K562 (cell line): ENCODE measurements around the gene ST7. TPM values are rescaled to one million over a fixed set of nuclear protein-coding genes. Genes with fewer than 3 reads are reported as not detected.

Experiments used
- ATAC-seq: fragments of 200-7000 bp; cut with Tn5 transposase; 3 replicates; pipeline ENCODE4 v1.9.1; 2020; ENCODE audit warnings: moderate library complexity
- BruUV-seq: library from RNA; stranded (reverse); fragments of 400-500 nt; replicated peaks from 2 replicates; lab custom pipeline; 2021; lab: Mats Ljungman, UMichigan
- CTCF ChIA-PET: fragments of 300-600 bp; formaldehyde crosslinking; extraction: SDS; loops from one replicate; lab custom pipeline; 2021; ENCODE audit warnings: low intra/inter-chr PET ratio; lab: Yijun Ruan, JAX
- POLR2A ChIA-PET: fragments of 300-600, 350-650 bp; sonication (Branson Sonifier 250); formaldehyde crosslinking; extraction: SDS; loops from one replicate; lab custom pipeline; 2021; ENCODE audit warnings: antibody characterized with exemption, inconsistent platforms; lab: Yijun Ruan, JAX
- DNase-seq, 4 experiments: peaks; one replicate each; pipeline versions ENCODE4 v3.0.0 to v3.0.0-alpha.2; 2011 to 2018; ENCODE audit warnings: low spot score in 3 of 4, mixed read lengths in 3 of 4; ENCODE audit errors: extremely low read depth in 1 of 4
- FAIRE-seq: peaks from 2 replicates; lab custom pipeline; 2011; peaks lifted over from hg19 to GRCh38; lab: Jason Lieb, UNC
- H2AFZ ChIP-seq: 2 replicates; pipeline ENCODE4 v1.6.0; 2011; ENCODE audit warnings: low read depth, low read length, control low read depth, inconsistent platforms
- H3K27ac ChIP-seq: fragments of 200-600 bp; 3 replicates; pipeline ENCODE4 v1.8.0; 2011; ENCODE audit warnings: low read depth, mild to moderate bottlenecking, control low read depth, inconsistent platforms, low read length, moderate library complexity, mixed read lengths; ENCODE audit errors: extremely low read depth
- H3K27me3 ChIP-seq, 2 experiments: fragments of 300-600 bp in 1 of 2; 2 replicates in 1 of 2; 3 replicates in 1 of 2; pipeline versions ENCODE4 v1.6.0 to v1.8.0; 2011; ENCODE audit warnings: inconsistent platforms in 2 of 2, low read length in 2 of 2, mild to moderate bottlenecking in 1 of 2, mixed read lengths in 1 of 2, moderate library complexity in 1 of 2; ENCODE audit not compliant: control insufficient read depth in 2 of 2, insufficient read depth in 2 of 2
- H3K36me3 ChIP-seq: fragments of 300-600 bp; 3 replicates; pipeline ENCODE4 v1.8.0; 2011; ENCODE audit warnings: mild to moderate bottlenecking, low read length, inconsistent platforms; ENCODE audit not compliant: control insufficient read depth, insufficient read depth
- H3K4me1 ChIP-seq, 2 experiments: fragments of 200-600 bp in 1 of 2; replicated peaks in 1 of 2; 2 replicates in 1 of 2; 3 replicates in 1 of 2; pipeline versions ENCODE4 v1.5.1 to v1.8.0; 2011; ENCODE audit warnings: inconsistent platforms in 2 of 2, low read length in 2 of 2, mild to moderate bottlenecking in 1 of 2, mixed read lengths in 1 of 2, moderate library complexity in 1 of 2; ENCODE audit not compliant: control insufficient read depth in 2 of 2, insufficient read depth in 2 of 2
- H3K4me2 ChIP-seq: 2 replicates; pipeline ENCODE4 v1.6.1; 2011; ENCODE audit warnings: low read length, control low read depth, inconsistent platforms, mixed read lengths; ENCODE audit not compliant: insufficient read depth
- H3K4me3 ChIP-seq: fragments of 200-600 bp; sonication (generic), shearing (Covaris generic); 2 replicates; pipeline ENCODE4 v1.5.1; 2016; ENCODE audit warnings: control low read depth, inconsistent platforms
- H3K79me2 ChIP-seq: fragments of 200-600 bp; 3 replicates; pipeline ENCODE4 v1.8.0; 2011; ENCODE audit warnings: low read length, inconsistent platforms; ENCODE audit not compliant: control insufficient read depth, insufficient read depth
- H3K9ac ChIP-seq, 2 experiments: 2 replicates each; pipeline versions ENCODE4 v1.6.0 to v1.6.1; 2011; ENCODE audit warnings: low read depth in 2 of 2, low read length in 2 of 2, control low read depth in 1 of 2, inconsistent platforms in 1 of 2, mild to moderate bottlenecking in 1 of 2, mixed read lengths in 1 of 2; ENCODE audit not compliant: insufficient read depth in 1 of 2
- H3K9me1 ChIP-seq: one replicate; pipeline ENCODE4 v1.6.0; 2011; ENCODE audit warnings: inconsistent platforms, mild to moderate bottlenecking, low read length, moderate library complexity; ENCODE audit not compliant: control insufficient read depth, insufficient read depth
- H3K9me3 ChIP-seq: replicated peaks from 2 replicates; pipeline ENCODE4 v1.5.1; 2011; ENCODE audit warnings: low read depth, low read length, inconsistent platforms; ENCODE audit not compliant: control insufficient read depth, insufficient read depth
- H4K20me1 ChIP-seq: replicated peaks from 2 replicates; pipeline ENCODE4 v1.6.1; 2011; ENCODE audit warnings: low read length, inconsistent platforms, mixed read lengths; ENCODE audit not compliant: control insufficient read depth, insufficient read depth
- CAMTA2 ChIP-seq: fragments of 250-450 bp; sonication (Bioruptor Pico); conservative IDR thresholded peaks from 2 replicates; pipeline ENCODE4 v1.5.1; 2022
- ERF ChIP-seq: fragments of 450-650 bp; formaldehyde crosslinking; IDR thresholded peaks from 2 replicates; pipeline ENCODE4 v1.4.0; 2020; ENCODE audit warnings: mild to moderate bottlenecking, mixed read lengths
- HLTF ChIP-seq: fragments of 450-650 bp; IDR thresholded peaks from 2 replicates; pipeline ENCODE4 v1.6.1; 2016
- HMGN3 ChIP-seq: IDR thresholded peaks from 2 replicates; pipeline ENCODE4 v1.6.1; 2011; ENCODE audit warnings: borderline replicate concordance, low read depth, mild to moderate bottlenecking, mixed read lengths, low read length; ENCODE audit not compliant: insufficient read length; ENCODE audit errors: extremely low read depth
- MCM7 ChIP-seq, 2 experiments: fragments of 450-650 bp; IDR thresholded peaks; 2 replicates each; pipeline ENCODE4 v1.6.1; 2016 to 2018
- NCOA4 ChIP-seq: fragments of 450-650 bp; IDR thresholded peaks from 2 replicates; pipeline ENCODE4 v1.6.1; 2018; ENCODE audit warnings: mild to moderate bottlenecking; ENCODE audit not compliant: partially characterized antibody
- PHB ChIP-seq: fragments of 250-450 bp; sonication (Bioruptor Pico); IDR thresholded peaks from 2 replicates; pipeline ENCODE4 v1.5.0; 2021
- PHTF2 ChIP-seq: fragments of 250-450 bp; sonication (Bioruptor Pico); IDR thresholded peaks from 2 replicates; pipeline ENCODE4 v1.5.0; 2021; ENCODE audit warnings: mild to moderate bottlenecking
- ZNF146 ChIP-seq: IDR thresholded peaks from one replicate; pipeline ENCODE4 v1.6.1; 2018; ENCODE audit warnings: missing compliant biosample characterization; ENCODE audit not compliant: unreplicated experiment
- WGBS: fragments of 100-300 bp; shearing (Covaris generic); methylation state at CpG from one replicate; pipeline ENCODE4 v1.1.6; 2016; ENCODE audit warnings: low coverage, mixed read lengths; ENCODE audit not compliant: insufficient coverage; ENCODE audit errors: missing lambda C conversion rate; 5-methylcytosine and 5-hydroxymethylcytosine counted together
- in situ Hi-C: fragments of 300-500 bp; cut with MboI; formaldehyde crosslinking; loops from 4 replicates; pipeline ENCODE4 v1.15.0; 2018; ENCODE audit warnings: inconsistent platforms, mixed read lengths
- intact Hi-C: fragments of 100-400 bp; cut with micrococcal nuclease; formaldehyde crosslinking; loops from 2 replicates; pipeline ENCODE4 v1.14.2; 2022
- polyA plus RNA-seq, 8 experiments: library from polyadenylated mRNA; depleted of rRNA in 4 of 8; stranded (reverse) in 5 of 8; unstranded in 3 of 8; fragments of >200 nt; fragmentation: Nextera tagmentation in 2 of 8; fragmentation: Illumina TruSeq in 1 of 8; extraction: Ambion mirVana in 2 of 8; extraction: Trizol in 1 of 8; gene quantifications; 2 replicates each; pipeline versions ENCODE4 v1.2.1 to v1.2.3, GENCODE V29; 2011 to 2014; ENCODE audit warnings: inconsistent platforms in 1 of 8, missing spikeins in 1 of 8
- total RNA-seq, 7 experiments: library from RNA; depleted of rRNA in 6 of 7; stranded (reverse); fragments of >200 nt in 6 of 7; fragmentation: Illumina TruSeq in 2 of 7; extraction: Trizol in 2 of 7; gene quantifications; 2 replicates each; pipeline versions ENCODE4 v1.2.1 to v1.2.3, GENCODE V29; 2011 to 2021; ENCODE audit warnings: low replicate concordance in 1 of 7

ST7 gene
- total and polyA plus RNA-seq, 9 of the 15 experiments (the other 6 are each of a cell fraction or from before 2014, with no cell fraction given): 23.9 to 56.3 (median 36.9) TPM

DNA sequence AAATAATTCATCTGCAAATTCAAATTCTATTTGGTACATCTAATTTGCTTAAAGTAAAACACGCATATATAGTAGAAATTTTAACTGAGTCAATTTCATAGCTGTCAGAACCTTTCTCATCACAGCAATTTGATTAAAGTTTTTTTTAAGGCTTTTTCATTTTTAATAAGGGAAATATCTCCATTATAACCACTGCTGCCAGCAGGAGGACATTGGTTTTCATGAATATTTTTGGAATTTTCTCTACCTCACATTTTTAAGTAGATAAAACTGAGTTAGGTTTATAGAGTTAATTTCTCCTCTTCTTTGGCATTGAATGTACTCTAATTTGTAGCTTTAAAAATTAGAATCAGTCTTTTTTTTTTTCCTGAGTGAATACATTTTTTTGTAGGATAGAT lies 82.2 kb downstream of the ST7 start:
- CTCF ChIA-PET: no interaction called here
- Histone ChIP-seq H3K9ac (no peak overlapping the region), H3K36me3 (peaks cover 23% of the 10 kb centered on the region), H2AFZ (no peak overlapping the region)
- TF ChIP-seq HMGN3: no peak
- no peak for TF ChIP-seq ZNF146 (CRISPR knock-in tag)
- no peak for TF ChIP-seq HLTF
- TF ChIP-seq PHTF2 (CRISPR knock-in tag): no peak
- TF ChIP-seq PHB (CRISPR knock-in tag): no peak
- TF ChIP-seq CAMTA2 (CRISPR knock-in tag): no peak
- no peak for TF ChIP-seq NCOA4
- no peak for TF ChIP-seq ERF
- no peak for TF ChIP-seq MCM7 (IDR thresholded peaks at IDR 0.05)
- TF ChIP-seq, all 486 proteins: peak for 0
- Histone ChIP-seq H3K9me1 (no peaks in the 10 kb centered on the region), H3K4me3 (no peak overlapping the region), H3K27ac (no peak overlapping the region), H3K4me2 (no peak overlapping the region), H4K20me1 (0 out of 2 replicates have a peak, but pooled peaks cover 4% of the 10 kb centered on the region), H3K4me1 (peaks cover 0 to 3% of the 10 kb centered on the region in 2 experiments; a peak in 2 of 5 replicates), H3K9me3 (no peaks in the 10 kb centered on the region), H3K27me3 (no peaks in the 10 kb centered on the region), H3K79me2 (peaks cover 61% of the 10 kb centered on the region)
- DNase-seq (no peak), ATAC-seq (no peak), FAIRE-seq (no peak)
- POLR2A ChIA-PET: interaction anchor here (0.6 to 2.8 kb wide), 4 partner anchors 9 to 14 kb away, joined by 3 to 14 read pairs (median 4); no protein-coding TSS in a partner anchor
- intact Hi-C loops: no loop called here
- 96% methylated on average over 1 of the region's 1 CpG for WGBS
- no TSS peak for BruUV-seq
- in situ Hi-C loops: no loop called here
